ENCODE data around the gene SPTLC1. TPM values are rescaled to one million over a fixed set of nuclear protein-coding genes. Genes with fewer than 3 reads are reported as not detected.

SPTLC1 gene
- total RNA-seq, 1 donor from 2014 or later, result 65.4 TPM

DNA sequence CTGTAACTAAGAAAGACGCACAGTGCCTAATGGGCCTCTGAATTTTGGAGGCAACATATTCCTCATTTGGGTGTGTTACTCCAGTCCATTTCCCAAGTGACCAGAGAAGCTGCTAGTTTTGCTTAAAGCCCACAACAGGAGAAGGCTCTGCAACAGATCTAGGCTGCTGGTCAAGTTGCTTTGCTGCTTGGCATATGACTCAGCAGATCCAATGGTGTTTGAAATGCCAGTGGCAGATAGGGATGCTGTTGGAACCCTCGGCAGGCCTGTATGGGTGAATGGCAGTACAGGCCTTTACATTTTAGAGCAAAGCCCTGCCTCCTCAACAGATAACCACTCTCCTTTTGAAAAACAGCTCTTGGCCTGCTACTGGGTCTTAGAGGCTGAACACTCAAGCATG is 129.0 kb downstream of the SPTLC1 start:
- no peak for ATAC-seq
- Histone ChIP-seq H3K27me3 (ENCODE audit: low read depth) (no peaks in the 10 kb centered on the region), H3K36me3 (no peaks in the 10 kb centered on the region)

DNA sequence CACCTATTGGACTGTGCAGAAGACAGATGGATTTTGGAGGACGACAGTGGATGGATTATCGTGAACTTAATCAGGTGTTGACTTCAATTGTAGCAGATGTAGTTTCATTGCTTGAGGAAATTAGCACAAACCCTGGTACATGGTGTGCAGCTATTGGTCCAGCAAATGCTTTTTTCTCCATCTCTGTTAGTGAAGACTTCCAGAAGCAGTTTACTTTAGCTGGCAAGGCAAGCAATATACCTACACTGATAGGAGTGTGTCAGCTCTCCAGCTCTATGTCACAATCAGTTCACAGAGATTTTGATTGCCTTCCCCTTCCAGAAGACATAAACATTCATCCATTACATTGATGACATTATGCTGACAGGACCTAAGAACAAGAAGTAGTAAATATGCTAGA is 129.5 kb downstream of the SPTLC1 start:
- DNase-seq, result no peak
- intact Hi-C loops (cut with DNase I), result no loop called here

More for the DNA sequence above, 129.0 kb downstream of the SPTLC1 start:
- no peak for DNase-seq
- no peak overlapping the region for H3K4me3 ChIP-seq
- TF ChIP-seq, protein P1, sequence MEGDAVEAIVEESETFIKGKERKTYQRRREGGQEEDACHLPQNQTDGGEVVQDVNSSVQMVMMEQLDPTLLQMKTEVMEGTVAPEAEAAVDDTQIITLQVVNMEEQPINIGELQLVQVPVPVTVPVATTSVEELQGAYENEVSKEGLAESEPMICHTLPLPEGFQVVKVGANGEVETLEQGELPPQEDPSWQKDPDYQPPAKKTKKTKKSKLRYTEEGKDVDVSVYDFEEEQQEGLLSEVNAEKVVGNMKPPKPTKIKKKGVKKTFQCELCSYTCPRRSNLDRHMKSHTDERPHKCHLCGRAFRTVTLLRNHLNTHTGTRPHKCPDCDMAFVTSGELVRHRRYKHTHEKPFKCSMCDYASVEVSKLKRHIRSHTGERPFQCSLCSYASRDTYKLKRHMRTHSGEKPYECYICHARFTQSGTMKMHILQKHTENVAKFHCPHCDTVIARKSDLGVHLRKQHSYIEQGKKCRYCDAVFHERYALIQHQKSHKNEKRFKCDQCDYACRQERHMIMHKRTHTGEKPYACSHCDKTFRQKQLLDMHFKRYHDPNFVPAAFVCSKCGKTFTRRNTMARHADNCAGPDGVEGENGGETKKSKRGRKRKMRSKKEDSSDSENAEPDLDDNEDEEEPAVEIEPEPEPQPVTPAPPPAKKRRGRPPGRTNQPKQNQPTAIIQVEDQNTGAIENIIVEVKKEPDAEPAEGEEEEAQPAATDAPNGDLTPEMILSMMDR (IDR thresholded peaks at IDR 0.05), result no peak
- H3K4me1 ChIP-seq, result no peaks in the 10 kb centered on the region
- H3K9me3 ChIP-seq, result no peaks in the 10 kb centered on the region
- intact Hi-C loops (cut with DNase I), result no loop called here
- H3K27ac ChIP-seq, result no peak overlapping the region

More for the DNA sequence above, 129.5 kb downstream of the SPTLC1 start:
- Histone ChIP-seq H3K4me1 (no peaks in the 10 kb centered on the region), H3K36me3 (no peaks in the 10 kb centered on the region), H3K27me3 (ENCODE audit: low read depth) (no peaks in the 10 kb centered on the region), H3K27ac (no peak overlapping the region), H3K4me3 (no peak overlapping the region), H3K9me3 (no peaks in the 10 kb centered on the region)
- ATAC-seq, result no peak
- TF ChIP-seq, protein P1 (IDR thresholded peaks at IDR 0.05), result no peak

Other genes with a start within 250 kb of the SPTLC1 start
- 3.8 TPM for gene ROR2, start 165.2 kb downstream of the SPTLC1 start, total RNA-seq
- 74.2 TPM for gene IARS1, start 178.3 kb upstream of the SPTLC1 start, total RNA-seq
- gene NOL8, start 209.9 kb upstream of the SPTLC1 start, total RNA-seq, result 38.5 TPM
- gene CENPP, start 210.5 kb upstream of the SPTLC1 start, total RNA-seq, result 4.3 TPM

Measured in lower lobe of right lung (tissue), 2 donors.